Stimulated activated CD8-positive, alpha-beta memory T cell treated with anti-CD3 and anti-CD28 coated beads, Interleukin-15, amount 100 ng/mL, for 1 hour (primary cell): ENCODE measurements around the gene PKN1.
"Not testable (repeated sequence)": the region's sequence is repeated elsewhere in the genome, so short reads cannot be mapped to it uniquely, and the experiment has no call there.

Experiments
- DNase-seq: peaks from one replicate; pipeline ENCODE4 v3.0.0-alpha.2; 2020; ENCODE audit warnings: low read depth

The PKN1 gene

DNA sequence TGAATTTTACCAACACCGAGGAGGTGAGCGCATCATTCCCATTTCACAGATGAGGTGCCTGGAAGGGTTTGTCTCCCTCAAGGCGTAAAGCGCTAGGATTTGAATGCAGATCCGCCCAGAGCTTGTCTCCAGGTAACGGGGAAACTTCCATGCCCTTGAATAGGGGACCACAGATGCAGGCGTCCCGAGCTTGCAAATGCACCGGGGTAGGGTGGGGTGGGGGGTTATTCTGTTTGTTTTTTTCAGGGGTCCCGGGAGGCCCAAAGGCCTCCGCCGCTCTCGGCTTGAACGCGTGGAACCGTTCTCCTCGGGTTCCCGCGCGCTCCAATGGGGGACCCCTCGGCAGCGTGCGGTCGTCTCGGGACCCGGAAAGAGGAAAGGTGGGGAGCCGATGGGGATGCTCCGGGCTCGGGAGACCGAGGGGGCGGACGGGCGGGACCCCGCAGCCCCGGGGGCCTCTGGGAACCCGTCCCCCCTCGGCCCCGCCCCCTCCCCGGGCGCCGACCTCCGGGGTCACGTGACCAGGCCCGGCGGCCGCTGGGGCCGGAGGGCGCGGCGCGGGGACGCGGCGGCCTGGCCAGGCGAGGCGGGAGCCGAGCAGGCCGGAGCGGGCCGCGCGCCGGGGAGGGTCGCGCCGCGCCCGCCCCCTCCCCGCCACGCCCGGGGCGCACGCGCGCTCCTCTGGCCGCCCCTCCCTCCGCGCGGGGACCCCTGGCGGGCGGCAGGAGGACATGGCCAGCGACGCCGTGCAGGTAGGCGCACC, at the start of gene PKN1:
PKN1 (plus strand) TSS at position 516 of the 763 bp plus-strand sequence; CDS start at position 732, 216 bp downstream.
- no peak for DNase-seq

- no peak for DNase-seq
Measured at GRCh38 chr19:14383661-14384555, 49.2 kb upstream of the PKN1 start.

- no peak for DNase-seq
Measured at GRCh38 chr19:14385492-14385891, 47.6 kb upstream of the PKN1 start.

DNA sequence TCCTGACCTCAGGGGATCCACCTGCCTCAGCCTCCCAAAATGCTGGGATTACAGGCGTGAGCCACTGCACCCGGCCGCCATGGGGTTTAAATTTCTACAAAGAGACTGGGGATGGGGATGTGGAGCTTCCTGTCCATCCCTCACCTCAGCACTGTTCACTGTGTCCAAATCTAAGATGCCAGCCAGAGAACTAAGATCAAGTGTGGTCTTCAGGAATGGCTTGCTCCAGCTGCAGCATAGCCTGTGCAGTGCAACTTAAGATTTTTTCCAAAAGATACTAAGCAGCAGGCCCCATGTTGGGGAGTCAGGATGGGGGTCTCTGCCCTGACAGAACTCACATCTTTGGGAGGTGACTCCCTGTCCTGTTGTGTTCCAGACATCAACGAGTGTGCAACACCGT, 42.6 kb upstream of the PKN1 start:
- DNase-seq, result no peak

- DNase-seq, result no peak
Measured at GRCh38 chr19:14391156-14391821, 41.8 kb upstream of the PKN1 start.

- DNase-seq, result no peak
Measured at GRCh38 chr19:14393329-14393728, 39.8 kb upstream of the PKN1 start.

- no peak for DNase-seq
Measured at GRCh38 chr19:14394167-14394566, 38.9 kb upstream of the PKN1 start.

GRCh38 chr19:14395262-14395661, 37.8 kb upstream of the PKN1 start:
- no peak for DNase-seq

- DNase-seq, result no peak
Measured at GRCh38 chr19:14395710-14396336, 37.3 kb upstream of the PKN1 start.

- DNase-seq, result not testable (repeated sequence)
Measured at GRCh38 chr19:14396730-14397129, 36.4 kb upstream of the PKN1 start.

DNA sequence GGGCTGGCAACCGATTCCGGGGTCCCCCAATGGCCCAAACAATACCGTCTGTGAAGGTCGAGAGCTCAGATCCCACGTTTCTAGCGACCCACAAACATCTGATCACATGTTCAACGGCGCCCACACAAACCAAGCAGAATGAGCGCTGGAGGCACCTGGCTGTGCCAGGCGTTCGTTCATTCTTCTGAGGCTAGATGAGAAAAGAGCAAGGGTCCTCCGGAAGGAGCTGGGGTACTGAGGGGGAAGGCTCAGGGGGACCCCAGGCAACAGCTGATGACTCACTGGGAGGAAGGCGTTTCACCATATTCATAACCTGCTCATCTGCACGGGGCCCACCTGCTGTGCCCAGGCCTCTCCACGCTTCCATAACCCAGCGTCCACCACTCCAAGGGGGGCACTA, 35.9 kb upstream of the PKN1 start:
- not testable (repeated sequence) for DNase-seq

- no peak for DNase-seq
Measured at GRCh38 chr19:14400951-14401431, 32.1 kb upstream of the PKN1 start.

DNA sequence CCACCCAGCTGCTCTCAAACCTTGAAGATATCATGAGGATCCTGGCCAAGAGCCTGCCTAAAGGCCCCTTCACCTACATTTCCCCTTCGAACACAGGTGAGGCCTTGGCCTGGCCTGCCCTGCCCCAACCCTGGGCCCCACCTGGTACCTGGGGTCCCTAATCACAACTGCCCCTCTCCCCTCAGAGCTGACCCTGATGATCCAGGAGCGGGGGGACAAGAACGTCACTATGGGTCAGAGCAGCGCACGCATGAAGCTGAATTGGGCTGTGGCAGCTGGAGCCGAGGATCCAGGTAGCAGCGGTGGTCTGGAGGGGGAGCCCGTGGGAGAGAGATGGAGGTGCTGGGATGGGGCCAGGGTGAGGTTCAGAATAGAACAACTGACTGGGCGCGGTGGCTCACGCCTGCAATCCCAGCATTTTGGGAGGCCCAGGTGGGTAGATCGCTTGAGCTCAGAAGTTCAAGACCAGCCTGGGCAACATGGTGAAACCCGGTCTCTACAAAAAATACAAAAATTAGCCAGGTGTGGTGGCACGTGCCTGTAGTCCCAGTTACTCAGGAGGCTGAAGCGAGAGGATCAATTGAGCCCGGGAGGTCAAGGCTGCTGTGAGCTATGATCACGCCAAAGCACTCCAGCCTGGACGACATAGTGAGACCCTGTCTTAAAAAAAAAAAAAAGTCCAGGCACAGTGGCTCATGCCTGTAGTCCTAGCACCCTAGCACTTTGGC, 31.5 kb upstream of the PKN1 start:
- DNase-seq, result no peak

DNA sequence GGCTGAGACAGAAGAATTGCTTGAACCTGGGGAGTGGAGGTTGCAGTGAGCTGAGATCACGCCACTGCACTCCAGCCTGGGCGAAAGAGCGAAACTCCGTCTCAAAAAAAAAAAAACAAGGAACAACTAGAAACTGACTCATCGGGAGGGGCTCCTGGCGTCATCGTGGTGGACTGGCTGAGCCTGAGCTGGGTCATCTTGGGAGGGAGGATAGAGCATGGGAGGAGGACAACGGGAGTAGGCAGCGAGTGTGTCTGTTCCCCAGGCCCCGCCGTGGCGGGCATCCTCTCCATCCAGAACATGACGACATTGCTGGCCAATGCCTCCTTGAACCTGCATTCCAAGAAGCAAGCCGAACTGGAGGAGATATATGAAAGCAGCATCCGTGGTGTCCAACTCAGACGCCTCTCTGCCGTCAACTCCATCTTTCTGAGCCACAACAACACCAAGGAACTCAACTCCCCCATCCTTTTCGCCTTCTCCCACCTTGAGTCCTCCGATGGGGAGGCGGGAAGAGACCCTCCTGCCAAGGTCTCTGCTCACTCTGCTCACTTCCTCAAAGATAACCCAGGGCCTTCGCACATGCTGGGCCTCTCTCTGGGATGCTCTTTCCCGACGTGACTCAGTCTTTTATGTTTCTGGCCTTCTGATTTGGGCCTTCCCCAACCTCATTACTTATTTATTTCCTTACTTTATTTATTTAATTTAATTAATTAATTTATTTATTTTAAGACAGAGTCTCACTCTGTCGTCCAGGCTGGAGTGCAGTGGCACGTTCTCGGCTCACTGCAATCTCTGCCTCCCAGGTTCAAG, 30.6 kb upstream of the PKN1 start:
- no peak for DNase-seq

DNA sequence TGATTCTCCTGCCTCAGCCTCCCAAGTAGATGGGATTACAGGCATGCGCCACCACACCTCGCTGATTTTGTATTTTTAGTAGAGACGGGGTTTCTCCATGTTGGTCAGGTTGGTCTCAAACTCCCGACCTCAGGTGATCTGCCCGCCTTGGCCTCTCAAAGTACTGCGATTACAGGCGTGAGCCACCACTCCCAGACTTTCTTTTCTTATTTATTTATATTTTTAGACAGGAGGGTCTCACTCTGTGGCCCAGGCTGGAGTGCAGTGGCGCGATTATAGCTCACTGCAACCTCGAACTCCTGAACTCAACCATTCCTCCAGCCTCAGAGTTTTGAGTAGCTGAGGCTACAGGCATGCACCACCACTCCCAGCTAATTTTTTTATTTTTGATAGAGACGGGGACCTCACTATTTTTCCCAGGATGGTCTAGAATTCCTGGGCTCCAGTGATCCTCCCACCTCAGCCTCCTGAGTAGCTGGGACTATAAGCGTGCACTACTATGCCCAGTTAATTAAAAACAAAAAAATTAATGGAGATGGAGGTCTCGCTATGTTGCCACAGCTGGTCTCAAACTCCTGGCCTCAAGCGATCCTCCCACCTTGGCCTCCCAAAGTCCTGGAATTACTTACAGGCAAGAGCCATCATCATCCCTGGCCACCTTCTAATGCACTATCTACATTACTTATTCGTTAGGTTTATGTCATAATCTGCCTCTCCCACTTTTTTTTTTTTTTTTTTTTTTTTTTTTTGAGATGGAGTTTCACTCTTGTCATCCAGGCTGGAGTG, 29.8 kb upstream of the PKN1 start:
- not testable (repeated sequence) for DNase-seq

DNA sequence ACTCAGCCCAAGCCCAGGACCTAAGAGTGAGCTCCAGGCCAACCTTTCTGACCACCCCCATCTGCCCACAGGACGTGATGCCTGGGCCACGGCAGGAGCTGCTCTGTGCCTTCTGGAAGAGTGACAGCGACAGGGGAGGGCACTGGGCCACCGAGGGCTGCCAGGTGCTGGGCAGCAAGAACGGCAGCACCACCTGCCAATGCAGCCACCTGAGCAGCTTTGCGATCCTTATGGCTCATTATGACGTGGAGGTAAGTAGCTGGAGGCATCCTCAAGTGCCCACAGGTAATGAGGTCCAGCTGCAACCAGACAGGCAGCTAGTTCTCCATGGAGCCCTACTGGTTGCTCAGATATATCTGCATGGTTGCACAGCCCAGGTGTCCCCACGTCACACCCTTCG, 28.8 kb upstream of the PKN1 start:
- DNase-seq, result no peak

- DNase-seq, result no peak
Measured at GRCh38 chr19:14405380-14405757, 27.7 kb upstream of the PKN1 start.

DNA sequence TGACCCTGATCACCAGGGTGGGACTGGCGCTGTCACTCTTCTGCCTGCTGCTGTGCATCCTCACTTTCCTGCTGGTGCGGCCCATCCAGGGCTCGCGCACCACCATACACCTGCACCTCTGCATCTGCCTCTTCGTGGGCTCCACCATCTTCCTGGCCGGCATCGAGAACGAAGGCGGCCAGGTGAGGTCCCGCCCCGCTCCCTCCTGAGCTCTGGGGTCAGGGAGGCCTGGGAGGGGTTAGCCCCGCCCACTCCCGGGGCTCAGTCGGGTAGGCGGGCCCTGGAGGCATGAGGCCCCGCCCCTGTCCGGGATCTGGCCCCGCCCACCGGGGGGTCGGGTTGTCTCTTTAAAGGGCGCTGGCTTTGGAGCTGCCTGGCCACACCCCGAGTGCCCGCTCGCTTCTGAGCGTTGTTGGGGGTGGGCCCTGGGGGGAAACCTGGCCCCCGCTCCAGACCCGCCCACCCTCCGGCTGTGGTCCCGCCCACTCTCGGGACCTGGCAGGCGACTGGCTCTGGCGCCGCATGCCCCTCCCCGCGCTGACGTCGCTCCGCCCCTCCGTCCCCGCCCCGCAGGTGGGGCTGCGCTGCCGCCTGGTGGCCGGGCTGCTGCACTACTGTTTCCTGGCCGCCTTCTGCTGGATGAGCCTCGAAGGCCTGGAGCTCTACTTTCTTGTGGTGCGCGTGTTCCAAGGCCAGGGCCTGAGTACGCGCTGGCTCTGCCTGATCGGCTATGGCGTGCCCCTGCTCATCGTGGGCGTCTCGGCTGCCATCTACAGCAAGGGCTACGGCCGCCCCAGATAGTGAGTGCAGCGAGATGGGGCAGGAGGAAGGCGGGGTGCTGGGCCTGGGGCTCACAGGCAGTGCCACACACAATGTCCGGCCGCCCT, 27.1 kb upstream of the PKN1 start:
- DNase-seq, result peak; percentile 74
